WTC11 (cell line): ENCODE measurements around the gene RAB1A.

ENCODE experiments used
- ELF4 ChIP-seq: sonication (generic); formaldehyde crosslinking; IDR thresholded peaks from 2 replicates; pipeline ENCODE4 v1.8.1; 2022; ENCODE audit warnings: low read depth, mild to moderate bottlenecking, moderate library complexity, missing genetic modification reagents
- ESRRA ChIP-seq: sonication (generic); formaldehyde crosslinking; IDR thresholded peaks from 2 replicates; pipeline ENCODE4 v1.8.1; 2022; ENCODE audit warnings: mild to moderate bottlenecking, missing genetic modification reagents, borderline replicate concordance
- IRF2 ChIP-seq: sonication (generic); formaldehyde crosslinking; IDR thresholded peaks from 2 replicates; pipeline ENCODE4 v1.8.0; 2022; ENCODE audit warnings: low read depth, missing genetic modification reagents, borderline replicate concordance
- RELA ChIP-seq: sonication (generic); formaldehyde crosslinking; IDR thresholded peaks from 2 replicates; pipeline ENCODE4 v1.8.1; 2022; ENCODE audit warnings: missing genetic modification reagents, mild to moderate bottlenecking, borderline replicate concordance
- ZNF138 ChIP-seq: sonication (generic); formaldehyde crosslinking; conservative IDR thresholded peaks from 2 replicates; pipeline ENCODE4 v1.8.1; 2022; ENCODE audit warnings: mild to moderate bottlenecking, moderate library complexity, missing genetic modification reagents
- ZNF423 ChIP-seq: fragments of 250-450 bp; sonication (Bioruptor Pico); IDR thresholded peaks from 2 replicates; pipeline ENCODE4 v2.1.2; 2022; ENCODE audit warnings: mild to moderate bottlenecking, moderate library complexity
- TF ChIP-seq, protein P1 (sequence below): sonication (generic); formaldehyde crosslinking; IDR thresholded peaks from 2 replicates; pipeline ENCODE4 v1.8.0; 2022; ENCODE audit warnings: missing genetic modification reagents
- TF ChIP-seq, protein P2 (sequence below): sonication (generic); formaldehyde crosslinking; IDR thresholded peaks from 2 replicates; pipeline ENCODE4 v1.8.0; 2022; ENCODE audit warnings: mild to moderate bottlenecking, missing genetic modification reagents
- TF ChIP-seq, protein P3 (sequence below): fragments of 200-600 bp; IDR thresholded peaks from 2 replicates; pipeline ENCODE4 v1.8.0; 2022; ENCODE audit warnings: antibody characterized with exemption
- TF ChIP-seq, protein P4 (sequence below): sonication (generic); formaldehyde crosslinking; IDR thresholded peaks from 2 replicates; pipeline ENCODE4 v1.8.0; 2022; ENCODE audit warnings: mild to moderate bottlenecking, missing genetic modification reagents
- TF ChIP-seq, protein P5 (sequence below): sonication (generic); formaldehyde crosslinking; IDR thresholded peaks from 2 replicates; pipeline ENCODE4 v1.8.0; 2023; ENCODE audit warnings: missing genetic modification reagents
- TF ChIP-seq, protein P6 (sequence below): sonication (generic); formaldehyde crosslinking; IDR thresholded peaks from 2 replicates; pipeline ENCODE4 v1.8.1; 2022; ENCODE audit warnings: low read depth, missing genetic modification reagents, borderline replicate concordance
- TF ChIP-seq, protein P7 (sequence below): sonication (generic); formaldehyde crosslinking; IDR thresholded peaks from 2 replicates; pipeline ENCODE4 v1.8.1; 2022; ENCODE audit warnings: low read depth, mild to moderate bottlenecking, moderate library complexity, missing genetic modification reagents, borderline replicate concordance
- TF ChIP-seq, protein P8 (sequence below): sonication (generic); formaldehyde crosslinking; IDR thresholded peaks from 2 replicates; pipeline ENCODE4 v1.8.1; 2023; ENCODE audit warnings: mild to moderate bottlenecking, missing genetic modification reagents, moderate library complexity

DNA sequence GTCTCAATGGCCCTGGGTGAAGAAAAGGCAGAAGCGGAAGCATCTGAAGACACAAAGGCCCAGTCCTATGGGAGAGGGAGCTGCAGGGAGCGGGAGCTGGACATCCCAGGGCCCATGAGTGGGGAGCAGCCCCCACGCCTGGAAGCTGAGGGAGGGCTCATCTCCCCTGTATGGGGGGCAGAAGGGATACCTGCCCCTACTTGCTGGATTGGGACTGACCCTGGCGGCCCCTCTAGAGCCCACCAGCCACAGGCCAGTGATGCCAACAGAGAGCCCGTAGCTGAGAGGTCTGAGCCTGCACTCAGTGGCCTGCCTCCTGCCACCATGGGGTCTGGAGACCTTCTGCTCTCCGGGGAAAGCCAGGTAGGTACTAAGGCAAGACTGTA lies 60.5 kb downstream of the RAB1A start:
- TF ChIP-seq, protein P1, sequence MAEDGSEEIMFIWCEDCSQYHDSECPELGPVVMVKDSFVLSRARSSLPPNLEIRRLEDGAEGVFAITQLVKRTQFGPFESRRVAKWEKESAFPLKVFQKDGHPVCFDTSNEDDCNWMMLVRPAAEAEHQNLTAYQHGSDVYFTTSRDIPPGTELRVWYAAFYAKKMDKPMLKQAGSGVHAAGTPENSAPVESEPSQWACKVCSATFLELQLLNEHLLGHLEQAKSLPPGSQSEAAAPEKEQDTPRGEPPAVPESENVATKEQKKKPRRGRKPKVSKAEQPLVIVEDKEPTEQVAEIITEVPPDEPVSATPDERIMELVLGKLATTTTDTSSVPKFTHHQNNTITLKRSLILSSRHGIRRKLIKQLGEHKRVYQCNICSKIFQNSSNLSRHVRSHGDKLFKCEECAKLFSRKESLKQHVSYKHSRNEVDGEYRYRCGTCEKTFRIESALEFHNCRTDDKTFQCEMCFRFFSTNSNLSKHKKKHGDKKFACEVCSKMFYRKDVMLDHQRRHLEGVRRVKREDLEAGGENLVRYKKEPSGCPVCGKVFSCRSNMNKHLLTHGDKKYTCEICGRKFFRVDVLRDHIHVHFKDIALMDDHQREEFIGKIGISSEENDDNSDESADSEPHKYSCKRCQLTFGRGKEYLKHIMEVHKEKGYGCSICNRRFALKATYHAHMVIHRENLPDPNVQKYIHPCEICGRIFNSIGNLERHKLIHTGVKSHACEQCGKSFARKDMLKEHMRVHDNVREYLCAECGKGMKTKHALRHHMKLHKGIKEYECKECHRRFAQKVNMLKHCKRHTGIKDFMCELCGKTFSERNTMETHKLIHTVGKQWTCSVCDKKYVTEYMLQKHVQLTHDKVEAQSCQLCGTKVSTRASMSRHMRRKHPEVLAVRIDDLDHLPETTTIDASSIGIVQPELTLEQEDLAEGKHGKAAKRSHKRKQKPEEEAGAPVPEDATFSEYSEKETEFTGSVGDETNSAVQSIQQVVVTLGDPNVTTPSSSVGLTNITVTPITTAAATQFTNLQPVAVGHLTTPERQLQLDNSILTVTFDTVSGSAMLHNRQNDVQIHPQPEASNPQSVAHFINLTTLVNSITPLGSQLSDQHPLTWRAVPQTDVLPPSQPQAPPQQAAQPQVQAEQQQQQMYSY = no peak
- TF ChIP-seq, protein P2, sequence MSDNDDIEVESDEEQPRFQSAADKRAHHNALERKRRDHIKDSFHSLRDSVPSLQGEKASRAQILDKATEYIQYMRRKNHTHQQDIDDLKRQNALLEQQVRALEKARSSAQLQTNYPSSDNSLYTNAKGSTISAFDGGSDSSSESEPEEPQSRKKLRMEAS (CRISPR knock-in tag) = no peak
- TF ChIP-seq ZNF423 (CRISPR knock-in tag) (no peak), ESRRA (CRISPR knock-in tag) (no peak), IRF2 (CRISPR knock-in tag) (no peak), ZNF138 (CRISPR knock-in tag) (no peak), RELA (no peak), ELF4 (CRISPR knock-in tag) (no peak)
- TF ChIP-seq, protein P3, sequence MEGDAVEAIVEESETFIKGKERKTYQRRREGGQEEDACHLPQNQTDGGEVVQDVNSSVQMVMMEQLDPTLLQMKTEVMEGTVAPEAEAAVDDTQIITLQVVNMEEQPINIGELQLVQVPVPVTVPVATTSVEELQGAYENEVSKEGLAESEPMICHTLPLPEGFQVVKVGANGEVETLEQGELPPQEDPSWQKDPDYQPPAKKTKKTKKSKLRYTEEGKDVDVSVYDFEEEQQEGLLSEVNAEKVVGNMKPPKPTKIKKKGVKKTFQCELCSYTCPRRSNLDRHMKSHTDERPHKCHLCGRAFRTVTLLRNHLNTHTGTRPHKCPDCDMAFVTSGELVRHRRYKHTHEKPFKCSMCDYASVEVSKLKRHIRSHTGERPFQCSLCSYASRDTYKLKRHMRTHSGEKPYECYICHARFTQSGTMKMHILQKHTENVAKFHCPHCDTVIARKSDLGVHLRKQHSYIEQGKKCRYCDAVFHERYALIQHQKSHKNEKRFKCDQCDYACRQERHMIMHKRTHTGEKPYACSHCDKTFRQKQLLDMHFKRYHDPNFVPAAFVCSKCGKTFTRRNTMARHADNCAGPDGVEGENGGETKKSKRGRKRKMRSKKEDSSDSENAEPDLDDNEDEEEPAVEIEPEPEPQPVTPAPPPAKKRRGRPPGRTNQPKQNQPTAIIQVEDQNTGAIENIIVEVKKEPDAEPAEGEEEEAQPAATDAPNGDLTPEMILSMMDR = no peak
- TF ChIP-seq, protein P4, sequence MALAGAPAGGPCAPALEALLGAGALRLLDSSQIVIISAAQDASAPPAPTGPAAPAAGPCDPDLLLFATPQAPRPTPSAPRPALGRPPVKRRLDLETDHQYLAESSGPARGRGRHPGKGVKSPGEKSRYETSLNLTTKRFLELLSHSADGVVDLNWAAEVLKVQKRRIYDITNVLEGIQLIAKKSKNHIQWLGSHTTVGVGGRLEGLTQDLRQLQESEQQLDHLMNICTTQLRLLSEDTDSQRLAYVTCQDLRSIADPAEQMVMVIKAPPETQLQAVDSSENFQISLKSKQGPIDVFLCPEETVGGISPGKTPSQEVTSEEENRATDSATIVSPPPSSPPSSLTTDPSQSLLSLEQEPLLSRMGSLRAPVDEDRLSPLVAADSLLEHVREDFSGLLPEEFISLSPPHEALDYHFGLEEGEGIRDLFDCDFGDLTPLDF (CRISPR knock-in tag) = no peak
- TF ChIP-seq, protein P5, sequence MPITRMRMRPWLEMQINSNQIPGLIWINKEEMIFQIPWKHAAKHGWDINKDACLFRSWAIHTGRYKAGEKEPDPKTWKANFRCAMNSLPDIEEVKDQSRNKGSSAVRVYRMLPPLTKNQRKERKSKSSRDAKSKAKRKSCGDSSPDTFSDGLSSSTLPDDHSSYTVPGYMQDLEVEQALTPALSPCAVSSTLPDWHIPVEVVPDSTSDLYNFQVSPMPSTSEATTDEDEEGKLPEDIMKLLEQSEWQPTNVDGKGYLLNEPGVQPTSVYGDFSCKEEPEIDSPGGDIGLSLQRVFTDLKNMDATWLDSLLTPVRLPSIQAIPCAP (CRISPR knock-in tag) = no peak
- TF ChIP-seq, protein P6, sequence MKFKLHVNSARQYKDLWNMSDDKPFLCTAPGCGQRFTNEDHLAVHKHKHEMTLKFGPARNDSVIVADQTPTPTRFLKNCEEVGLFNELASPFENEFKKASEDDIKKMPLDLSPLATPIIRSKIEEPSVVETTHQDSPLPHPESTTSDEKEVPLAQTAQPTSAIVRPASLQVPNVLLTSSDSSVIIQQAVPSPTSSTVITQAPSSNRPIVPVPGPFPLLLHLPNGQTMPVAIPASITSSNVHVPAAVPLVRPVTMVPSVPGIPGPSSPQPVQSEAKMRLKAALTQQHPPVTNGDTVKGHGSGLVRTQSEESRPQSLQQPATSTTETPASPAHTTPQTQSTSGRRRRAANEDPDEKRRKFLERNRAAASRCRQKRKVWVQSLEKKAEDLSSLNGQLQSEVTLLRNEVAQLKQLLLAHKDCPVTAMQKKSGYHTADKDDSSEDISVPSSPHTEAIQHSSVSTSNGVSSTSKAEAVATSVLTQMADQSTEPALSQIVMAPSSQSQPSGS (CRISPR knock-in tag) = no peak
- TF ChIP-seq, protein P7, sequence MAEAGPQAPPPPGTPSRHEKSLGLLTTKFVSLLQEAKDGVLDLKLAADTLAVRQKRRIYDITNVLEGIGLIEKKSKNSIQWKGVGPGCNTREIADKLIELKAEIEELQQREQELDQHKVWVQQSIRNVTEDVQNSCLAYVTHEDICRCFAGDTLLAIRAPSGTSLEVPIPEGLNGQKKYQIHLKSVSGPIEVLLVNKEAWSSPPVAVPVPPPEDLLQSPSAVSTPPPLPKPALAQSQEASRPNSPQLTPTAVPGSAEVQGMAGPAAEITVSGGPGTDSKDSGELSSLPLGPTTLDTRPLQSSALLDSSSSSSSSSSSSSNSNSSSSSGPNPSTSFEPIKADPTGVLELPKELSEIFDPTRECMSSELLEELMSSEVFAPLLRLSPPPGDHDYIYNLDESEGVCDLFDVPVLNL = no peak
- TF ChIP-seq, protein P8, sequence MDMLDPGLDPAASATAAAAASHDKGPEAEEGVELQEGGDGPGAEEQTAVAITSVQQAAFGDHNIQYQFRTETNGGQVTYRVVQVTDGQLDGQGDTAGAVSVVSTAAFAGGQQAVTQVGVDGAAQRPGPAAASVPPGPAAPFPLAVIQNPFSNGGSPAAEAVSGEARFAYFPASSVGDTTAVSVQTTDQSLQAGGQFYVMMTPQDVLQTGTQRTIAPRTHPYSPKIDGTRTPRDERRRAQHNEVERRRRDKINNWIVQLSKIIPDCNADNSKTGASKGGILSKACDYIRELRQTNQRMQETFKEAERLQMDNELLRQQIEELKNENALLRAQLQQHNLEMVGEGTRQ (CRISPR knock-in tag) = no peak
